Fibroblast of villous mesenchyme (primary cell): ENCODE data around the gene ABTB1. TPM values are rescaled to one million over a fixed set of nuclear protein-coding genes. Genes with fewer than 3 reads are reported as not detected.

ENCODE experiments used
- DNase-seq: peaks from one replicate; pipeline ENCODE4 v3.0.0-alpha.2; 2010; ENCODE audit warnings: low read depth
- H3K4me3 ChIP-seq: 2 replicates; pipeline ENCODE4 v1.5.1; 2011; ENCODE audit warnings: low read depth, mild to moderate bottlenecking, low read length
- total RNA-seq: library from RNA; depleted of rRNA; stranded (reverse); fragments of >200 nt; gene quantifications from 2 replicates; pipeline ENCODE4 v1.2.3, GENCODE V29; 2012
- TF ChIP-seq, protein P1 (sequence below): IDR thresholded peaks from 2 replicates; pipeline ENCODE4 v1.5.1; 2012; ENCODE audit warnings: low read depth, mild to moderate bottlenecking, low read length; ENCODE audit not compliant: insufficient read depth

ABTB1 gene
- total RNA-seq, 1 donor: 3.5 TPM

DNA sequence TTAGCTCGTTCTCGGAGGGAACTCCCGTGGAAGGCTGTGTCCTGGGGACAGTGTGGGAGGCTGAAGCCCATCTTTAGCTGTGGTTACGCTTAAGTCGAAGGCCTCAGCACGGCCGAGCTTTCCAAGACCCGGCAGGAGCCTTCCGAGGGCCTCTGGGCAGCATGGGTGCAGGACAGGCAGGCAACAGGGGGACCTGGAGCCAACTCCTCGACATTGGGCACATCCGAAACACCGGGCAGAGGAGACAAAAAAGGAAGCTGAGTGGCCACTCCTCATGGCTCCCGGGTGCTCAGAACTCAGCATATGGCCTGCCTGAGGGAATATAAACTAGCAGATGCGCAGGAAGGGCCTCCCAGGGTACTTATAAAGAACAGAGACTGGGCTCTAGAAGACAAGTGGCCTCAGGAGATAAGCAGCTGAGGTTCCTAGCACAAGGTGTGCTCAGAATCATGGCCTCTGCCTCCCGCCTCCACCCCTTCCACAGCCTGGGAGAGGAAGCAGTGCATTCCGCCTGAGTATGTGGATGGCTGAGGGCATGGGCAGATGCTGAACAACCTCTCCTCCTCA, 34.1 kb downstream of the ABTB1 start:
- no peak overlapping the region for H3K4me3 ChIP-seq
- no peak for DNase-seq
- TF ChIP-seq, protein P1, sequence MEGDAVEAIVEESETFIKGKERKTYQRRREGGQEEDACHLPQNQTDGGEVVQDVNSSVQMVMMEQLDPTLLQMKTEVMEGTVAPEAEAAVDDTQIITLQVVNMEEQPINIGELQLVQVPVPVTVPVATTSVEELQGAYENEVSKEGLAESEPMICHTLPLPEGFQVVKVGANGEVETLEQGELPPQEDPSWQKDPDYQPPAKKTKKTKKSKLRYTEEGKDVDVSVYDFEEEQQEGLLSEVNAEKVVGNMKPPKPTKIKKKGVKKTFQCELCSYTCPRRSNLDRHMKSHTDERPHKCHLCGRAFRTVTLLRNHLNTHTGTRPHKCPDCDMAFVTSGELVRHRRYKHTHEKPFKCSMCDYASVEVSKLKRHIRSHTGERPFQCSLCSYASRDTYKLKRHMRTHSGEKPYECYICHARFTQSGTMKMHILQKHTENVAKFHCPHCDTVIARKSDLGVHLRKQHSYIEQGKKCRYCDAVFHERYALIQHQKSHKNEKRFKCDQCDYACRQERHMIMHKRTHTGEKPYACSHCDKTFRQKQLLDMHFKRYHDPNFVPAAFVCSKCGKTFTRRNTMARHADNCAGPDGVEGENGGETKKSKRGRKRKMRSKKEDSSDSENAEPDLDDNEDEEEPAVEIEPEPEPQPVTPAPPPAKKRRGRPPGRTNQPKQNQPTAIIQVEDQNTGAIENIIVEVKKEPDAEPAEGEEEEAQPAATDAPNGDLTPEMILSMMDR: no peak

DNA sequence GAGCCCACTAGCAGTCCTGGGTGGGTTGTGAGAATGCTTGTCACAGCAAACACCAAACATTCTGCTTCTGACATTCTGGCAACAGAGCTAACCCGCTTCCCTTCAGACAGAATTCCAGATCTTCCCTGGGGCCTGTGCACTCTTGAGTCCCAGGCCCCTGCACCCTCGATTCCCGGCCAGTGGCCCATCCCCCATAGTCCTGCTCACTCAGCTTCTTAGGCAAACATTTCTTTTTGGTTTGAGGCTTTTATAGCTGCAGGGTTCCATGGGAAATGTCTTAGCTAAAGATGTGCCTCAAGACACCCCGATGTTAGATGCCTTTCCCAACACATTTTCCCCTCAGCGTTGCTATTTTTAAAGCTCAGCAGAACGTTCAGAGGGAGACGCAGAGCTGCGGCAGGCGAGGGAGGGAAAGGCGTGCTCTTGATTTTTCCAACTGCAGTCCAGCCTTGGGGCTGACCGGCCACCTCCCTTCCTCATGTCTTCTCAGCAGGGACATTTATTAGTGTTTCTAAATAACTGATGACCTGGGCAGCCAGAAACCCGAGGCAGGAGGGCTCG, 35.2 kb downstream of the ABTB1 start:
- no peak overlapping the region for H3K4me3 ChIP-seq
- DNase-seq: no peak
- TF ChIP-seq, protein P1: no peak

DNA sequence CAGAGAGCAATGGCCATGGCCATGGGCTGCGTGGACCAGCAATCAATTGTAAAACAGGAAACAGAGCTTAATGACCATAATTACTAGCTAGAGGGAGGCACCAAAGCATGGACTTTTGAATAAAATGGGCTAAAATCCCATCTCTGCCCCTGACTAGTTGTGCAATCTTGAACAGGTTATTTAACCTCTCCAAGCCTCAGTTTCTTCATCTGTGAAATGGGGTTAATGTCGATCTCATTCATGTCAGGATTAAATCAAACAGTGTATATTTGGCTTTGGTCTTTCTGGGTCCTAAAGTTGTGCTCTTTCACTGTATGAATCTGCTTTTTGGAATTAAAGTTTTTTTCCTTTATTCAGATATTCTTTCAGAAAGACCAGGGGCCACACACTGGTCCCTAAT, 36.1 kb downstream of the ABTB1 start:
- TF ChIP-seq, protein P1: no peak
- H3K4me3 ChIP-seq: no peak overlapping the region
- no peak for DNase-seq

DNA sequence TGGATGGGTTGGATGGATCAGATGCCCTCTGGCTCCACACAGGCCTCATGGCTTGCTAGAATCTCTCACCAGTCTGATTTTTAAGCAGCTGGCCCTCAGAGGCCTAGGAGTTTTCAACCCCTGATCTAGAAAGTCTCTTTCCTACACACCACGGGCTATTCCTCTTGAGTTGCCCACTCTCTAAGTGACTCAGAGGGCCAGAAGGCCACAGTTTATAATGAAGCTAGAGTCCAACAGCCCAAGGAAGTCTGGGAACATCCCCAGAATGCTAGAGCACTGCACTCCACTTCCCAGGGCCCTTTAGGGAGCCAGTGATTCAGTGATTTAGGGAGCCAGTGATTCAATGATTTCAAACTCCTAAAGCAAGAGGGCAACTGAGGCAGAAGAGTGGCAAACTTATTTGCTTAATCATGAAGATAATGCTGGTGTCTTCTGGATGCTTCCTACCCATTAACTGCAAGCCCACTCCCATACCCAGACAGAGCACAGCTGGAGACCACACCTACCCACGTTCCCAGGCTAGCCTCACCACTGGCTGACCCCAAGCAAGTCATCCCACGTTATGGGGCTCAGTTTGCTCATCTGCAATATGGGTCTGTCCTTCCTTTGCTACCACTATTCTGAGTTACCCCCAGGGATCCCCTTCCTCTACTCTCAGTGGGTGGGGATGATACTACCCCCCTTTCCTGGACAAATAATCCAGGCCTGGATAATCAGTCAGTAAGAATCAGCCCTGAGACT, 36.7 kb downstream of the ABTB1 start:
- no peak for DNase-seq
- no peak overlapping the region for H3K4me3 ChIP-seq
- TF ChIP-seq, protein P1: no peak

DNA sequence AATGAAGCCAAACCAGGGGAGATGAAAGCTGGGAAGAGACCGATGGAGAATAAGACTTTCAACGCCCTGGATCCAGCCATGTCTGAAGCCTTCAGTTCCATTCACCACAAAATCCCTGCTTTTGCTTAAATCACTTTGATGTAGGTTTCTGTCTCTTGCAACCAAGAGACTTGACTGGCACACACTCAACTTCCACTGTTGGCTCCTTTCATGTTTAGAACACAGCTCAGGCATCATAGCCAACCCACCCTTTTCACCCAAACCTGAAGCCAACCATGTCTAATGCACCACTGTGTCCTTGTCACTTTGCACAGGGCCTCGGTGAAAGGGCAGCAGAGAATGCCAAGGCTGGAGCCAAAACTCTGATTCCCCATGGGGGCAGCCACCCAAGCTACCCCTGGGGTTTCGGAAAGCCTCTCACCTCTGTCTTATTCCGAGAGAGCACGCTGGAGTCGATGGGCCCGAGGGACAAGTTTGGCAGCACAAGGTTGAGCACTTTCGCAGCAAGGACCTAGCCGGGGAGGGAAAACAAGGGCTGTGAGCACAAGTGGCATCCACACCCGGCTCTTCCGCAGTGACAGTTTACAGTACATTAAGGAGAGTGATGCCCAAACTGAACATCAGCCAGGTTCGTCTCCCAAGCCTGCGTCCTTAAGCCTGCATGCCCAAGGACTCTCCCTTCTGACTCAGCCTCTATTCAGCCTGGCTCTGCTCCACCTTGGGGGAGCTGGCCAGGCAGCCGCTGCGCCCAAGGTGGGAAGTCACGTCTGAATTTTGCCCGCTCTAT, 37.6 kb downstream of the ABTB1 start:
- no peak overlapping the region for H3K4me3 ChIP-seq
- no peak for DNase-seq

DNA sequence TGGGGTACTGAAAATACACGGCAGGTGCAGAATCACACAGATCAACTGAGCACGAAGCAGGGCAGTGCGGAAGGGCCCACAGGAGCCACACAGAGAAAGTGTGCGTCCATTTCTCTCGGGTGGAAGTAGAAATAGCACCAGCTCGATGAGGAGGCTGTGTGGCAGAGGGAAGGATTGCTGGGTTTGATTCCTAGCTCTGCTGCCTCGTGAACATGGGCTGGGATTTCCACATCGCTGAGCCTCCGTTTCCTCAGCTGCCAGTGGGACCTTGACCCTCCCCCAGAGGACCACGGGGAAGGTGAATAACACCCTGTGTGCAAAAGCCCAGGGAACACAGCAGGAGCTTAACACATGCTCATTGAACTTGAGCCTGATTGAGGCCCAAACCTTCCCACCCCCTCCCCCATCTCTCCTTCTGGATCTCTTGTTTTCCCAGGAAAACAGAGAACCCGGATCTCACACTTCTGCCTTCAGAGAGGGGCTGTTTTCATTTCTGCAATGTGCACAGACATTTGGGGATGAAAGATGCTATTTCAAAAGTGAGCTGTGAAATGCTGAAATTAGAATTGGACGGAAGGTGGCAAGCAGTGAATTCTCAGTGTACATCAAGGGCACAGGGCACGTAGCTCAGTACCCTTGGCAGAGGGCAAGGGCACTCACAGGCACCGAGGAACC, 38.4 kb downstream of the ABTB1 start:
- DNase-seq: no peak
- H3K4me3 ChIP-seq: no peak overlapping the region
- TF ChIP-seq, protein P1: no peak

More for the DNA sequence above, 37.6 kb downstream of the ABTB1 start:
- TF ChIP-seq, protein P1: no peak
